ENCODE data around the gene SLC30A1. TPM values are rescaled to one million over a fixed set of nuclear protein-coding genes. Genes with fewer than 3 reads are reported as not detected.

Gene SLC30A1
- total and polyA plus RNA-seq, 2 of the 8 experiments (the other 6 are each of a cell fraction or from before 2014, with no cell fraction given) = 4.5 to 14.0 TPM

DNA sequence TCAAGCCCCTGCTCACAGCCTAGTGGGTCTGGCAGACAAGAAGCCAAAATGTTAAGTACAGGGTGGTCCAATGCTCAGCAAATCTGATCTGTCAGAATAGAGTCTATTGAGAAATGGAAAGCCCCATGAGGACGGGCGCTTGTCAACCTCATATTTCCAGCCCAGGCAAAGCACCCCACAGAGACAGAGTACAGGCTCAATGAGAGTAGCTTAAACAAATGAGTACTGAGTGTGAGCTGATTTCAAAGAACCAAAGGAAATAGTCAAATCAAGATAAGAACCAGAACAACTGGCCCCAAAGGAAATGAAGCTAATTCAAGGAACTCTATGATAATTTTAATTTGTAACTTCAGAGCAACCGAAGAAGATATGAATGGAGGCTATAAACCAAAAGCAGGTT, 44.6 kb upstream of the SLC30A1 start (continued):
- TF ChIP-seq, protein P1, sequence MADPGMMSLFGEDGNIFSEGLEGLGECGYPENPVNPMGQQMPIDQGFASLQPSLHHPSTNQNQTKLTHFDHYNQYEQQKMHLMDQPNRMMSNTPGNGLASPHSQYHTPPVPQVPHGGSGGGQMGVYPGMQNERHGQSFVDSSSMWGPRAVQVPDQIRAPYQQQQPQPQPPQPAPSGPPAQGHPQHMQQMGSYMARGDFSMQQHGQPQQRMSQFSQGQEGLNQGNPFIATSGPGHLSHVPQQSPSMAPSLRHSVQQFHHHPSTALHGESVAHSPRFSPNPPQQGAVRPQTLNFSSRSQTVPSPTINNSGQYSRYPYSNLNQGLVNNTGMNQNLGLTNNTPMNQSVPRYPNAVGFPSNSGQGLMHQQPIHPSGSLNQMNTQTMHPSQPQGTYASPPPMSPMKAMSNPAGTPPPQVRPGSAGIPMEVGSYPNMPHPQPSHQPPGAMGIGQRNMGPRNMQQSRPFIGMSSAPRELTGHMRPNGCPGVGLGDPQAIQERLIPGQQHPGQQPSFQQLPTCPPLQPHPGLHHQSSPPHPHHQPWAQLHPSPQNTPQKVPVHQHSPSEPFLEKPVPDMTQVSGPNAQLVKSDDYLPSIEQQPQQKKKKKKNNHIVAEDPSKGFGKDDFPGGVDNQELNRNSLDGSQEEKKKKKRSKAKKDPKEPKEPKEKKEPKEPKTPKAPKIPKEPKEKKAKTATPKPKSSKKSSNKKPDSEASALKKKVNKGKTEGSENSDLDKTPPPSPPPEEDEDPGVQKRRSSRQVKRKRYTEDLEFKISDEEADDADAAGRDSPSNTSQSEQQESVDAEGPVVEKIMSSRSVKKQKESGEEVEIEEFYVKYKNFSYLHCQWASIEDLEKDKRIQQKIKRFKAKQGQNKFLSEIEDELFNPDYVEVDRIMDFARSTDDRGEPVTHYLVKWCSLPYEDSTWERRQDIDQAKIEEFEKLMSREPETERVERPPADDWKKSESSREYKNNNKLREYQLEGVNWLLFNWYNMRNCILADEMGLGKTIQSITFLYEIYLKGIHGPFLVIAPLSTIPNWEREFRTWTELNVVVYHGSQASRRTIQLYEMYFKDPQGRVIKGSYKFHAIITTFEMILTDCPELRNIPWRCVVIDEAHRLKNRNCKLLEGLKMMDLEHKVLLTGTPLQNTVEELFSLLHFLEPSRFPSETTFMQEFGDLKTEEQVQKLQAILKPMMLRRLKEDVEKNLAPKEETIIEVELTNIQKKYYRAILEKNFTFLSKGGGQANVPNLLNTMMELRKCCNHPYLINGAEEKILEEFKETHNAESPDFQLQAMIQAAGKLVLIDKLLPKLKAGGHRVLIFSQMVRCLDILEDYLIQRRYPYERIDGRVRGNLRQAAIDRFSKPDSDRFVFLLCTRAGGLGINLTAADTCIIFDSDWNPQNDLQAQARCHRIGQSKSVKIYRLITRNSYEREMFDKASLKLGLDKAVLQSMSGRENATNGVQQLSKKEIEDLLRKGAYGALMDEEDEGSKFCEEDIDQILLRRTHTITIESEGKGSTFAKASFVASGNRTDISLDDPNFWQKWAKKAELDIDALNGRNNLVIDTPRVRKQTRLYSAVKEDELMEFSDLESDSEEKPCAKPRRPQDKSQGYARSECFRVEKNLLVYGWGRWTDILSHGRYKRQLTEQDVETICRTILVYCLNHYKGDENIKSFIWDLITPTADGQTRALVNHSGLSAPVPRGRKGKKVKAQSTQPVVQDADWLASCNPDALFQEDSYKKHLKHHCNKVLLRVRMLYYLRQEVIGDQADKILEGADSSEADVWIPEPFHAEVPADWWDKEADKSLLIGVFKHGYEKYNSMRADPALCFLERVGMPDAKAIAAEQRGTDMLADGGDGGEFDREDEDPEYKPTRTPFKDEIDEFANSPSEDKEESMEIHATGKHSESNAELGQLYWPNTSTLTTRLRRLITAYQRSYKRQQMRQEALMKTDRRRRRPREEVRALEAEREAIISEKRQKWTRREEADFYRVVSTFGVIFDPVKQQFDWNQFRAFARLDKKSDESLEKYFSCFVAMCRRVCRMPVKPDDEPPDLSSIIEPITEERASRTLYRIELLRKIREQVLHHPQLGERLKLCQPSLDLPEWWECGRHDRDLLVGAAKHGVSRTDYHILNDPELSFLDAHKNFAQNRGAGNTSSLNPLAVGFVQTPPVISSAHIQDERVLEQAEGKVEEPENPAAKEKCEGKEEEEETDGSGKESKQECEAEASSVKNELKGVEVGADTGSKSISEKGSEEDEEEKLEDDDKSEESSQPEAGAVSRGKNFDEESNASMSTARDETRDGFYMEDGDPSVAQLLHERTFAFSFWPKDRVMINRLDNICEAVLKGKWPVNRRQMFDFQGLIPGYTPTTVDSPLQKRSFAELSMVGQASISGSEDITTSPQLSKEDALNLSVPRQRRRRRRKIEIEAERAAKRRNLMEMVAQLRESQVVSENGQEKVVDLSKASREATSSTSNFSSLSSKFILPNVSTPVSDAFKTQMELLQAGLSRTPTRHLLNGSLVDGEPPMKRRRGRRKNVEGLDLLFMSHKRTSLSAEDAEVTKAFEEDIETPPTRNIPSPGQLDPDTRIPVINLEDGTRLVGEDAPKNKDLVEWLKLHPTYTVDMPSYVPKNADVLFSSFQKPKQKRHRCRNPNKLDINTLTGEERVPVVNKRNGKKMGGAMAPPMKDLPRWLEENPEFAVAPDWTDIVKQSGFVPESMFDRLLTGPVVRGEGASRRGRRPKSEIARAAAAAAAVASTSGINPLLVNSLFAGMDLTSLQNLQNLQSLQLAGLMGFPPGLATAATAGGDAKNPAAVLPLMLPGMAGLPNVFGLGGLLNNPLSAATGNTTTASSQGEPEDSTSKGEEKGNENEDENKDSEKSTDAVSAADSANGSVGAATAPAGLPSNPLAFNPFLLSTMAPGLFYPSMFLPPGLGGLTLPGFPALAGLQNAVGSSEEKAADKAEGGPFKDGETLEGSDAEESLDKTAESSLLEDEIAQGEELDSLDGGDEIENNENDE (IDR thresholded peaks at IDR 0.05; ENCODE audit: insufficient replicate concordance, low read length) = no peak
- no peak for TF ChIP-seq CHD1 (IDR thresholded peaks at IDR 0.05; ENCODE audit: low read depth, low read length)
- TF ChIP-seq KDM5A (IDR thresholded peaks at IDR 0.05; ENCODE audit: low read length) = no peak
- no peak for TF ChIP-seq PHF8 (conservative IDR thresholded peaks at IDR 0.05; ENCODE audit: low read depth, low read length)
- no peak for TF ChIP-seq SAP30 (IDR thresholded peaks at IDR 0.05; ENCODE audit: insufficient read depth, insufficient replicate concordance, low read length)
- no peak for TF ChIP-seq JUND (IDR thresholded peaks at IDR 0.05; ENCODE audit: low read length)
- TF ChIP-seq, protein P2, sequence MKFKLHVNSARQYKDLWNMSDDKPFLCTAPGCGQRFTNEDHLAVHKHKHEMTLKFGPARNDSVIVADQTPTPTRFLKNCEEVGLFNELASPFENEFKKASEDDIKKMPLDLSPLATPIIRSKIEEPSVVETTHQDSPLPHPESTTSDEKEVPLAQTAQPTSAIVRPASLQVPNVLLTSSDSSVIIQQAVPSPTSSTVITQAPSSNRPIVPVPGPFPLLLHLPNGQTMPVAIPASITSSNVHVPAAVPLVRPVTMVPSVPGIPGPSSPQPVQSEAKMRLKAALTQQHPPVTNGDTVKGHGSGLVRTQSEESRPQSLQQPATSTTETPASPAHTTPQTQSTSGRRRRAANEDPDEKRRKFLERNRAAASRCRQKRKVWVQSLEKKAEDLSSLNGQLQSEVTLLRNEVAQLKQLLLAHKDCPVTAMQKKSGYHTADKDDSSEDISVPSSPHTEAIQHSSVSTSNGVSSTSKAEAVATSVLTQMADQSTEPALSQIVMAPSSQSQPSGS (IDR thresholded peaks at IDR 0.05; ENCODE audit: low read length) = no peak
